ENCODE results near the gene LRRTM1.

Gene LRRTM1, protein sequence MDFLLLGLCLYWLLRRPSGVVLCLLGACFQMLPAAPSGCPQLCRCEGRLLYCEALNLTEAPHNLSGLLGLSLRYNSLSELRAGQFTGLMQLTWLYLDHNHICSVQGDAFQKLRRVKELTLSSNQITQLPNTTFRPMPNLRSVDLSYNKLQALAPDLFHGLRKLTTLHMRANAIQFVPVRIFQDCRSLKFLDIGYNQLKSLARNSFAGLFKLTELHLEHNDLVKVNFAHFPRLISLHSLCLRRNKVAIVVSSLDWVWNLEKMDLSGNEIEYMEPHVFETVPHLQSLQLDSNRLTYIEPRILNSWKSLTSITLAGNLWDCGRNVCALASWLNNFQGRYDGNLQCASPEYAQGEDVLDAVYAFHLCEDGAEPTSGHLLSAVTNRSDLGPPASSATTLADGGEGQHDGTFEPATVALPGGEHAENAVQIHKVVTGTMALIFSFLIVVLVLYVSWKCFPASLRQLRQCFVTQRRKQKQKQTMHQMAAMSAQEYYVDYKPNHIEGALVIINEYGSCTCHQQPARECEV

DNA sequence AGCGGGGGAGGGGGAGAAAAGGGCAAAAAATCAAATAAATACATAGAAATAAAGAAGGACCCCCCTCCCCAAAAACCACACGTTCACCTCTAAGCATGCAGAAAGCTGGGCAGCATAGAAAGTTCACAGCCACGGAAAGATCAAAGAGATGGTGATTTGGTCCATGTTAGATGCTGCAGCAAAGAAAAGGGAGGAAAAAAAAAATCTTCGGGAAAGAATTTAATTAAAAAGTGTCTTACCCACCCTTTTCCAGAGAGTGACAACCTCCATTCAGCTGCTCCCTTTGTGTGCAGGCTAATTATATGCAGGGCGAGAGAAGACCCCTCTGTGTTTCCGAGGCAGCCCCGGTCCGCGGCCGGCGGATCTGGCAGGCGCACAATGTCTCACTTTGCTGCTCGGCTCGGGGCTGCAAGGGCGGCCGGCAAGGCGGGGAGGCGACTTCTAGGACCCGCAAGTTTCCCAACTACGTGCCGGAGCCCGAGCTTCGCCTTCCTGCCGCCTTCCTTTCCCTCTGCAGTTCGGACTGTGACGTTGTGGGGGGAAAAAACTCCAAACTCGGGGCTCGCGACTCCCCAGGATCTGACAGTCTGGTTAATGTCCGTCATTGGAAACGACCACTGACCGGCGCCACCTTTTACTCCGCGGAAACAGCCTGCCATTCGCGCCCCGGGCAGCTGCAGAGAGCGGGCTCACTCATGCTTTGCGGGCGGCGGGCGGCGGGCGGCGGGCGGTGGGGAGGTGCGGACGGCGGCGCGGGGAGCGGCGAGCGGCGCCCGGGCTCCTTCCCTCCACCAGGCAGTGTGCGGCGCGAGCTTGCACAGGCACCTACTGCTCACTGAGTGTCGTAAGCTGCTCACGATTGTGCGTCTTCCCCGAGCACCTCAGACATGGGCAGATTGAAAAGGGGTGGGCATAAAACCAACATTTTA, at the start of gene LRRTM1:
TSS of gene LRRTM1 (minus strand) at position 844 of the 929 bp plus-strand sequence. CDS start 933 bp downstream, outside the sequence.
- DNase-seq (ENCODE audit: low read depth, low spot score) = no peak

DNA sequence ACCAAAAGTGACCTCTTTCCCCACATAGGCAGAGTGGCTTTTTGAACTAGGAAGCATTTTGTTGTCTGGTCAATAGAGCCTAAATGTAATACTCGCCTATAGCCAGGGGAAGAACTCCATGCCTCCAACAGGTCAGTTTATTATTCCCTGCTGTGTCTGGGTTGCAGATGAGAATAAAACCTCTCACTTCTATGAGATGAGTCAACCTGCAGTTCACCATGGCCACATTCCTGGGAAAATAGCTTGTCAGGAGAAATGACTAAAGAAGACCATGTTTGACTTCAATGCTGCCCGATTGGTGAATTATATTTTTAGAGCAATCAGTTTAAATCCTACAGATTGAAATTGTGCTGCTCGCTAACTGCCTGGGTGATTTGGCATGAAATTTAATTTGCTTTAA, 46.7 kb upstream of the LRRTM1 start:
- no peak for DNase-seq (ENCODE audit: low read depth, low spot score)

DNA sequence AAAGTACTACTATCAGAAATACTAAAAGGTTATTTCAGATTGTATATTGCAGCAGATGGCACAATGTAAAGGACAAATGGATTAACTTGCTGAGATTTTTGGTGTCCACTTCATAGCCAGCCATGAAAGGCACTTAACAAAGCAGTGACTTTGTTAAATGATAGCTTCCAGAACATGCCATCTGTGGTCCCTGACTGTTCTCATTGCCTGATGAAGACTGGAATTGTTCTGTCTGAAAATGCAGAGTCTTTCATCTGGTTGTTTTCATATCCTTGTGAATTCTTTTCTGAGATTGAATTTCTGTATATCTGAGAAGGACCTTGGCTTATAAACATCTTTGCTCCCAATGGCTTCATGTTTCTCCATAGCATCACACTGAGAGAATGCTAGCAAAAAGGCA, 44.4 kb upstream of the LRRTM1 start:
- DNase-seq (ENCODE audit: low read depth, low spot score) = no peak

DNA sequence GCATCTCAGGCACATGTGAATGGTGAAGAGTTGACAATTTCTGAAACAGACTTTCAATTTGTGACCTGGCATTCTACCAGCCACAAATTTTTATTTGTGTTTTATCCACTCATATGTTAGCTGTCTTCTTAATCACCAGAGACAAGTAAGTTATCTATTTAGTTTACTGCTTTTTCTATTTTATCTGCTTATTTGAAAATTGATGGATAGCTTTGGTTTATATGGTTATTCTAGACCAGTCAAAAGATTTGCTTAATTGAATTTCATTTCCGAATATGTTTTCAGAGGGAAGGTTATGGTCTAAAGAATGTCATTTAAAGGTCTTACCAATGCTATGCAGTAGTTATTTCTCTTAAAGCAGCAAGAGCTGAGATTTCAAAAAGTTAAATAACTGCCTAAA, 43.5 kb upstream of the LRRTM1 start:
- no peak for DNase-seq (ENCODE audit: low read depth, low spot score)

DNA sequence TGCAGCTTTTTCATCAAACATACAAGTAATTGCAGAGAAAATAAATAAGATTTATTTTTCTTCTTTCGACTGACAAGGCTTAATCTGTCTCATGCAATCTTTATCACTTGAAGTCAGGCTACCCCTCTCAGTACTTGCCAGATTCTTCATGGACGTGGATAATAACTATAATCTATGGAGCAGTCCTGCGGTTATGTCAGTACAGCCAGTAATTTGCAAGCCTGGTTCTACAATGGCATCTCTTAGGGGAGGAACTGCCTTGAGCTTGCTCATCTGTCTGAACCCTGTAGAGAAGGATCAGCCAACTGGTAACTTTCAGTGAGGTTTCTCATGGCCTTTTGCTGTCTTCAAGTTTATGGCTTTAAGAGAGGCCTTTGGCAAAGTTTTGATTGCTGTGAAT, 35.5 kb upstream of the LRRTM1 start:
- DNase-seq (ENCODE audit: low read depth, low spot score) = no peak

DNA sequence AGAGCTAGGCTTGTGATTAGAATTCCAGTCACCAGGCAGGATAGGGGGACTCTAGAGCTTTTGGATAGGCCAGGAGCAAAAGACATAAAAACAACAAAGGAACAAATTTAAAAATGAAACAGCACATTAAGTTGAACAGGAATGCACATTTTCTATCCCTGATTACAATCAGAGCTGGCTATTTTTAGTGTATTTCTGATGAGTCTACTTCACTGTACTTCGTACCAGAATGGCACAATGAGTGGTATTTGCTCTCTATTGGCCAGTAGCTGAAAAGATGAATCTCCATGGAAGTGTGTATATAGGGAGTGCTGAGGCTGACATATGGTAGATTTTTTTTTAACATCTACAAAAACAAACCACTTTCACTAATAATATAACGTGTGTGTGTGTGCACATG, 34.2 kb upstream of the LRRTM1 start:
- no peak for DNase-seq (ENCODE audit: low read depth, low spot score)

DNA sequence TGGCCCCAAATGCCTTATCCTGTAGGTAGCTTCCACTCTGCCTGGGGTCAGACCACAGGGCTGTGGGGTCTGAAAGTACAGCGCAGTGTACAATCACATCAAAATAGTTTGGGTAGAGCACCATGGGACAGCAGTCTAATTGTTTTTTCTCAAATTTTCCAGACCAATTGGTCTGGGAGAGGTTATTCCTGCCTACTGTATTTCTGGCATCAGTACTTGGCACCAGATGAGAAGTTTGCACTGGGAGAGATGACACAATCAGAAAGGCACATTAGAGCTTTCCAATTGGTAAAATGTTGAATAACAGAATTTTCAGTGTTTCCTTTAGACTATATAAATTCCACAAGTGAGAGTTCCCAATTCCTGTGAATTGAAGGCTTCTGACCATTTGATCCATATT, 30.9 kb upstream of the LRRTM1 start:
- no peak for DNase-seq (ENCODE audit: low read depth, low spot score)

DNA sequence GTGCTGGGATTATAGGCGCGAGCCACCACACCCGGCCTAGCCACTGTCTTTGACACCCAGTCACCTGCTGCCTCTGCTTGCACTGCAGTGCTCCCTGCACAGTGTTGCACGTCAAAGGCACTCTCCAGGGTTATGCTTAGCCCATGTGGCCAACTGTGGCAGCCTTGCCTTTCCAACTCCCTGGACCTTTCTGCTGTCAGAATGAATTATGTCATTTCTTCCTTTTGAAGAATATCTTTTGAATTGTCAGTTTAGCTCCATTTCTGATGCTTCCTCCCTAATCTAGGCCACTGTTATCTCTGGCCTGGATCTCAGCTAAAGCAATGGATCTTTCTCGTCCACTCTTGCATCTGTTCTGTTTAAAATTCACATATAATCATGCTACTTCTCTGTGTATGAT, 29.3 kb upstream of the LRRTM1 start:
- no peak for DNase-seq (ENCODE audit: low read depth, low spot score)

DNA sequence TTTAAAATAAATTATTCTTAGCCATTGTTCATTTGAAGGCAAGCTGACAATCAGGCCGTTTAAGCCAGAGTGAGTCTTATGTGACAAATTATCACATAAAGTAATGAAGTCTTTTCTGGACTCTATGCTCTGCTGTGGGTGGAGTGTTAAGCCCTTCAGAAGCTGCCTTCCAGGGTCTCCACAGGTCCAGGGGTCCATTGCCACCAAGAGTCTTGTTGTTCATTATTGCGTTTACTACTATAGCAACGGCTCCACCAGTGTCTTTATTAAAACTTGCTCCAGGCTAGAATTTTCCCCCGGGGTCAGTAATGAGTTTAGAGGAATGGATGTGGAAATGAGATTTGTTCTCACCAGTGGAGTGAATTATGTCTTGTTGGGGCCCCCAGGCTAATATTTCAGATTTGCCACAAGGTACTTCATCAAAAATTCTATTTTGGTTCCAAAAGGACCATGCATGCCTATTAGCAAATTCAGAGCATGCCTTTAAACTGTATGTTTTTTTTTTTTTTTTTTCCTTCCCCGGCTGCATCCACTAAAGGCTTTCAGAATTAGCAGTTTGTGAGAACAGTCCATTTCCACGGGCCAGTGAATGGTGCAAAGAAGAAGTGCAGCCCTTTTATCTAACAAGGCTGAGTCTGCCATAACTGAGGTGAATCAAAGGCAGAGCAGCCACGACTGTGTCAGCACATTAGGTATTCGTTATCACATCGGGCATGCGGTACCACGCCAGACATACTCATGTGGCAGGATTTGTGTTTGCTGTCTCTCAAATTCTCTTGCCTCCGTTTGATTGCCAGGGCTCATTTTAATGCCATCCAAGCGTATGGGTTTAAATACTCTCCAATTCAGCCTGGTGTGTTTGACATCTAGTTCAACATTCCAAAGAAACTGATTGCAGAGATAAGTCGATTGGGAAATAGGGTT, 26.2 kb upstream of the LRRTM1 start:
- no peak for DNase-seq (ENCODE audit: low read depth, low spot score)

DNA sequence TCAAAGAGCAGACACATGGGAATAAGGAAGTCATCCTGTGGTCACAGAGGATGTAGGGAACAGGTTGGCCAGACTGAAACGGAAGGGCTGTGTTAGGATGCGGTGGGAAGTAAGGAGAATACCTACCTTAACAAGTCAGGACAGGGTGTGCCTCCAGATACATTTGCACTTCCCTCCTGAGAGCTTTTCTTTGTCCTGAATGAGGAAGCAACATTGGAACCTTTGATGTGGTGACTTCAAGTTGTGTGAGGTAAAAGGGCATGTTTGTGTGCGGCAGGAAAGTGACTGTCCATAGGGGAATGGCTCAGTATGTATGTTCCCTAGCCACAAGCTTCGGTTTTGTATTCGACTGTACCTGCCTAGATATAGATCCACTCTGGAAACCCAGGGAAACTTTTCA, 24.9 kb upstream of the LRRTM1 start:
- no peak for DNase-seq (ENCODE audit: low read depth, low spot score)

DNA sequence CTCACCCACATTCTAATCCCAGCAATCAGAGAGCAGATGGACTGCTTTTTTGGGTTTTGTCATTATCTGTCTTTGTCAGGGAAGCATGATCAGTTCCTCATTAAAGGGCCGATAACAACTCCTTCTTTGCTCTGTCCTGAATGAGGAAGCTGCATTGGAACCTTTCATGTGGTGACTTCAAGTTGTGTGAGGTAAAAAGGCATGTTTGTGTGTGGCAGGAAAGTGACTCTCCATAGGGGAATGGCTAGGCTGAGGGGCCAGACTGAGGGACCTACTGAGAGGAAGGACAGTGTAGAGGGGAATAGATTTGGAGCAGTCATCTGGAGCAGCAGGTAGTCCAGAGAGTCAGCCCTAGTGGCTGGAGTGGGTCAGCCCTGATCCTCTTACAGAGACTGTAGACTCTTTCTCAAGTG, 23.6 kb upstream of the LRRTM1 start:
- no peak for DNase-seq (ENCODE audit: low read depth, low spot score)

DNA sequence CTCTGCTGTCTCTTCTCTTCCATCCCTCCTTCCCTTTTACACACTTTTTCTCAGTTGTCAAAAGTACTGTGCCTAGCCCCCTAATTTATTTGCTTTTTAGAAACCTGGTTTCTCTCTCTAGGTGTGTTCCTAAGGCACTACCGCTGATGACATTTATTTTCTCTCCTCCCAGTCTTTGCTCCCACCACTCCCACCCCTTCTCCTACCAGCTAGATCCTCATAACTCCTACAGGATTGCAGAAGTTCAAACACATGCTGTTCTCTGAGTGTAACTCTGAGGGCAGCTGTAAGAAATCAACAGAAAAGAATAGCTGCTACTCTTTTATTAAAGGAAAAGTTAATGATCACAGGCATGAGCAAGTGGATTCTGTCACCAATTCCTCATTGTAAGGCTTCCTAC, 22.3 kb upstream of the LRRTM1 start:
- no peak for DNase-seq (ENCODE audit: low read depth, low spot score)

DNA sequence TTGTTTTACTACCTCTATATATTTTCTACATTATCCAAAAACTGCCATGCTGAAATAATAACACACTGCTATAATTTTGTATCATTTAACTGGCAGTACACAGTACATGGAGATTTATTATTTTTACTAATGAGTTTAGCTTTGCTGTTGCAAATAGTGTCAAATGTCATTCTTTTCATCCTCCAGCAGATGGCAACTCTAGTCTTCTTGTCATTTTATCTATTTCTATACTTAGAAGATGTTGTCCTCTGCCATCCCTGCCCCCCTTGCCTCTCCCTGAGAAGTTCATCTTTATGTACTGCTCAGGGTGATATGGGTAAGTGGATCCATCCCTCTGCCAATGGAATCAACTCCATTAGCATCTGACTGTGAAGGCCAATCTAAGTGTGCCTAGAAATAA, 21.7 kb upstream of the LRRTM1 start:
- DNase-seq (ENCODE audit: low read depth, low spot score) = no peak

DNA sequence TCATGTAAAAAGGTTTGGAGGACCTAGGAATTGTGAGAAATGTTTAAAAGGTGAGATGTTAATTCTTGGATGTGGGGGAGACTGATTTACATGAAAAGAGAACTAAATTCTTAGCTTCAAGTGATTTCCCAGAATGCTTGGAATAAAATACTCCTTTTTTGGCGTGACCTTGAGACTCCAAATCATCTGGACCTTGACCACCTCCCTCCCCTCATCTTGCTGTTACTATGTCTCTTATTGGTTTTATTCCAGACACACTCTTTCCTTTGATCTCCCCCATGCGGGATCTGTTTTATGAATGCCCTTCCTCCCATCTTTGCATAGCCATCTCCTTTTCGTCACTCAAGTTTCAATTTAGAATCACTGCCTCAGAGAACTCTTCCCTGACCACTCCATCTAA, 20.0 kb upstream of the LRRTM1 start:
- DNase-seq (ENCODE audit: low read depth, low spot score) = no peak

DNA sequence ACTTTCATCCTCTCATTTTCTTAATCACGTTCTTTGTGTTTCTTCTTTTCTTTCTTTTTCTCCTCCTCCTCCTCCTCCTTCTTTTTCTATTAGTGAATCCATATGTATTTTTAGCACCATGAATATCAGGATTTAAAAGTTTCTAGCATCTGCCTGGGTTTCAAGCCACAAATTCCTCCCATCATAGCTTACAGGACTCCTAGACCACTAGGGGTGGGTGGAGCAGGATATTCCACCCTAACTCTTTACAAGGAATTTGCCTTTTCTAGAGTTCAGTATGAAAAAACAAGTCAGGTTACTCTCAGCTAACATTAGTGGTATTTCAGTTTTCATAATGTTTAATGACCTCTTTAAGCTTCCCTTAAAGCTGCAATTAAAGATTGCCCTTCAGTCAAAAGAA, 19.1 kb upstream of the LRRTM1 start:
- DNase-seq (ENCODE audit: low read depth, low spot score) = no peak

DNA sequence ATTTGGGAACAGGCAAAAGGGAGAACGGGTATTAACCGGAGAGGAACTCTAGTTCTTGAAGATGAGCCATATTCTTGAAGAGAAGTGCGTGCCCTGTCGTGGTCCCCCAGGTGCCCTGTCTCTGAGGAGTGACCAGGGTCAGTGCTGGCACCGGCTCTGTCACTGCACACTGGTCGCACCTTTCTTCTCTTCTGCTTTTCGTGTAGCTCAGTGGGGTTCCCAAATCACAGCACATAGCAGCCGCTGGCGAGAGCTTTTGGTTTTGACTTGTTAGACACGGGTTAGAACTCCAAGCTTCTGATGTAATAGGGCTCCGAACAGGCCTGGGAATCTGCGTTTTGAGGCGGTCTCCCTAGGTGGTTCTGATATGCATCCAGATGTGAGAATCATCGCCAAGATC, 18.4 kb upstream of the LRRTM1 start:
- DNase-seq (ENCODE audit: low read depth, low spot score) = no peak

DNA sequence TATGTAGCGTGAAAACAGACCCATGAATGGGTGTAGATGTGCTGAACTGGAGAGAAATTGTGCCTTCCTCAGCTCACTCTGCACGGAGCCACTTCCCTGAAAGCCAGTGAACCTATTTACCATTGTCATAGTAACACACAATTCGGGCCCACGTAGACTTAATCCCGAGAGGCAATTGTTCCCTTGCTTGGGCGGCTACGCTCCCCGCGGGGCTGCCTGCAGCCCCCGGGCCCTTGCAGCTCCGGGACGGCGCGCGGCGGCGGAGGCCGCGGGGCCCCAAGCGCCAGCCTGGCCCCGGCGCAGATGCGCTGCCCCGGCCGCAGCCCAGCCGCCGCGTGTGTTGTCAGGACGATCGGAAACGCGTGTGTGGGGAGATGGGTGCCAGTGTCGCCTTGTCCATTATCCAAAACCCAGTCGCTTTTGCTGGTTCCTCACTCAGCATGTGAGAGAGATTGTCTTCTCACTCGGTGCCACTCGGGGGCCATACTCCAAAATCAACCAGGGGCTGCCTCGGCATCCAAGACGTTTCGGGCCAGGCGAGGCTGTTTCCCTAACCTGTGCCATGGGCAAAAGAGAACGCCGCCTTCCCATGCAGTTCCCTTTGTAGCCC, 17.9 kb upstream of the LRRTM1 start:
- DNase-seq (ENCODE audit: low read depth, low spot score) = no peak

DNA sequence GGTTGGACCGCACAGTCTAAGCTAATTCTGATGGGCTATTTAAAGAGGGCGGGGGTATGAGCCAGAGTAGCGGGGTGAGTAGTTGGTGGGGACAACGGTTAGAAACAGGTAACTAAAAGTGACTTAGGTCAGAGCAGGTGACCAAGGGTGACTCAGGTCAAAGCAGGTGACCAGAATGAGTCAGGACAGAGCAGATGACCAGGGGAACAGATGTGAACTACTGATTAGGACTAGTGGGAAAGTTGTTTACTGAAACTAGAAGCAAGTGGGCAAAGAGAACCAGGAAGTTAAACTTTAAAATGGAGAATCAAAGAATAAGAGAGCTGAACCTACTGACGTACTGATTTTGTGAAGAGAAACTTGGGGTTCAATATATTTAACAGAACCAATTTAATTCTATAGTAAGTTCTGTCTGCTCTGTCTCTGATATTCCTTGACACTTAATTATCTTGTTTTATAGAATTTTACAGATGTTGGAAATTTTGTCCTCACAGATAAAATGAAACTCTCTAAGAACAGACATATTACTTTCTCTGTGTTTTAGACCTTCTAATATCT, 7.8 kb upstream of the LRRTM1 start:
- no peak for DNase-seq (ENCODE audit: low read depth, low spot score)

DNA sequence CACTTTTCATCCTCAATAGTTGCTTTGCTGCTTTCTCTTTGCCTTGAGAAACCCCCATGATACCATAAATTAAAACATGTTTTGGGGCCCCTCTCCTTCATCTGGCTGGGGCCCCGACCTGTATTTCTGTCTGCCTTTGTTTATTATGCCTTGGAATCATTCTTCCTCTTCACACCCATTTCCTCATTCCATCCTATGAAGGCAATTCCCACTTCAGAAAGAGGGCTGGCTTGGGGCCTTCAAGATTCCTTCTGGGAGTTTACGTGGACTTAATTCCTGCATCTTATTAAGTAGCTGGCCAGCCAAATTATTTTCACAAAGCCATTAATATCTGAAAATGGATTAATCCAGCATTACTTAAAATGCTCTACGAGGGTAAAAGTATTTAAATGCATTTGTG, 6.8 kb upstream of the LRRTM1 start:
- no peak for DNase-seq (ENCODE audit: low read depth, low spot score)

DNA sequence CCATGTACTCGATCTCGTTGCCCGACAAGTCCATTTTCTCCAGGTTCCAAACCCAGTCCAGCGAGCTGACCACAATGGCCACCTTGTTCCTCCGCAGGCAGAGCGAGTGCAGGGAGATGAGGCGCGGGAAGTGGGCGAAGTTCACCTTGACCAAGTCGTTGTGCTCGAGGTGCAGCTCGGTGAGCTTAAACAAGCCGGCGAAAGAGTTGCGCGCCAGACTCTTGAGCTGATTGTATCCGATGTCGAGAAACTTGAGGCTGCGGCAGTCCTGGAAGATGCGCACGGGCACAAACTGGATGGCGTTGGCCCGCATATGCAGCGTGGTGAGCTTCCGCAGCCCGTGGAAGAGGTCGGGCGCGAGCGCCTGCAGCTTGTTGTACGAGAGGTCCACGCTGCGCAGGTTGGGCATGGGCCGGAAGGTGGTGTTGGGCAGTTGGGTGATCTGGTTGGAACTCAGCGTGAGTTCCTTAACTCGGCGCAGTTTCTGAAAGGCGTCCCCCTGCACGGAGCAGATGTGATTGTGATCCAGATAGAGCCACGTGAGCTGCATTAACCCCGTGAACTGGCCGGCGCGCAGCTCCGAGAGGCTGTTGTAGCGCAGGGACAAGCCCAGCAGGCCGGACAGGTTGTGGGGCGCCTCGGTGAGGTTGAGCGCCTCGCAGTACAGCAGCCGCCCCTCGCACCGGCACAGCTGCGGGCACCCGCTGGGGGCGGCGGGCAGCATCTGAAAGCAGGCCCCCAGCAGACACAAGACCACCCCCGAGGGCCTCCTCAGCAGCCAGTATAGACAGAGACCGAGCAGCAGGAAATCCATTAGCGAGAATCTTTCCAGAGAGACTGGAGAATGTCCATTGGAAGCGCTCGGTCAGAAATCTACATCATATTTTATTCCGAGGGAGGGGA, 1.3 kb downstream of the LRRTM1 start:
- DNase-seq (ENCODE audit: low read depth, low spot score) = no peak

All from brain pericyte (primary cell).